DND-41 (cell line): ENCODE data around the gene NFX1.

Experiments
- CTCF ChIP-seq: IDR thresholded peaks from 2 replicates; pipeline ENCODE4 v1.5.1; 2012; ENCODE audit warnings: borderline replicate concordance, low read length, moderate library complexity, mild to moderate bottlenecking; ENCODE audit not compliant: poor library complexity, severe bottlenecking; ENCODE audit errors: extremely low read depth
- EZH2 ChIP-seq: IDR thresholded peaks from 3 replicates; pipeline ENCODE4 v1.6.1; 2012; ENCODE audit warnings: borderline replicate concordance, low read depth, mild to moderate bottlenecking, moderate library complexity, low read length, inconsistent platforms; ENCODE audit not compliant: severe bottlenecking

GRCh38 chr9:33288828-33289483 is 1.4 kb upstream of the NFX1 start:
- TF ChIP-seq CTCF (no peak), EZH2 (no peak)
